NCI-H460 (cell line): ENCODE measurements around the gene ZNF506. TPM values are rescaled to one million over a fixed set of nuclear protein-coding genes. Genes with fewer than 3 reads are reported as not detected.
"Not testable (repeated sequence)": the region's sequence is repeated elsewhere in the genome, so short reads cannot be mapped to it uniquely, and the experiment has no call there.

Experiments
- DNase-seq: peaks from one replicate; pipeline ENCODE4 v3.0.0-alpha.2; 2016; ENCODE audit warnings: low read depth; ENCODE audit errors: extremely low read depth
- total RNA-seq: library from RNA; depleted of rRNA; stranded (reverse); fragments of >200 nt; shearing (Covaris generic); gene quantifications from 2 replicates; pipeline ENCODE4 v1.2.3, GENCODE V29; 2014

Gene ZNF506
- total RNA-seq, 1 experiment from 2014 or later = 2.3 TPM

DNA sequence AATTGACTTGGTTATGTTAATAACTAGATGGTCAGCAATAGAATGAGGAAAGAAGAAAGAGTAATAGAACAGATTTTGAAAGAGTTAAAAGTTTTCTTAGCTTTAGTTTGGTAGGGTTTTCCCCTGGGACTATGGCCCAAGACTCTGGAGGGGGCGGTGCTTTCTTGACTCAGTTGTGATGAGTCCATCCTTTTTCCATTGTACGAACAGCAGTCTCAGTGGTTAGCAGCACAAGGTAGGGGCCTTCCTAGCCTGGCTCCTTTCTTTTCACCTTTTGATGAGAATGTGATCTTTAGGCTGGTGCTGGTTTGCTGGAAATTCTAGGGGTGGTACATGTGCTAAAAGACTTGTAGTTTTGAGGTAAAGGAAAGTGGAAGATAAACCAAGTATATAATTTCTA lies 38.8 kb downstream of the ZNF506 start:
- no peak for DNase-seq

GRCh38 chr19:19781791-19782190 lies 39.8 kb downstream of the ZNF506 start:
- DNase-seq = not testable (repeated sequence)

DNA sequence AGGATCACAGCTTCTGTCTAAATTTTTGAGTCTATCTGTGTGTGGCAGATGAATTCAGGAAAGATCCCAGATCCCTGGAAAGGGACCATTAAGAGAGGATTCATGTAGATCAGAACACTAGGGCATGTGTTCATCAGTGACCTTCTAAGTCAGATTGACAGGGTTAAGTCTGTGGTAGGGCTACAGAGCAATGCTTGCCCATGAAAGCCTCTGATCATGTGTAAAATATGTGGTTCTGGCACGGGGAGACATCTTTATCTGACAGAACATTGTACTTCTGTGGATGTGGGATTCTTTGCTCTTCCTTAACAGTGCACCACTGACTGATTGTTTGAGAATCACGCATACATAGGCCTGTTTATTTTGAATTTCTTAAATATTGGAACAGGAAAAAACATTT lies 42.9 kb downstream of the ZNF506 start:
- no peak for DNase-seq

- no peak for DNase-seq
Observed at GRCh38 chr19:19777692-19778091, 43.9 kb downstream of the ZNF506 start.

DNA sequence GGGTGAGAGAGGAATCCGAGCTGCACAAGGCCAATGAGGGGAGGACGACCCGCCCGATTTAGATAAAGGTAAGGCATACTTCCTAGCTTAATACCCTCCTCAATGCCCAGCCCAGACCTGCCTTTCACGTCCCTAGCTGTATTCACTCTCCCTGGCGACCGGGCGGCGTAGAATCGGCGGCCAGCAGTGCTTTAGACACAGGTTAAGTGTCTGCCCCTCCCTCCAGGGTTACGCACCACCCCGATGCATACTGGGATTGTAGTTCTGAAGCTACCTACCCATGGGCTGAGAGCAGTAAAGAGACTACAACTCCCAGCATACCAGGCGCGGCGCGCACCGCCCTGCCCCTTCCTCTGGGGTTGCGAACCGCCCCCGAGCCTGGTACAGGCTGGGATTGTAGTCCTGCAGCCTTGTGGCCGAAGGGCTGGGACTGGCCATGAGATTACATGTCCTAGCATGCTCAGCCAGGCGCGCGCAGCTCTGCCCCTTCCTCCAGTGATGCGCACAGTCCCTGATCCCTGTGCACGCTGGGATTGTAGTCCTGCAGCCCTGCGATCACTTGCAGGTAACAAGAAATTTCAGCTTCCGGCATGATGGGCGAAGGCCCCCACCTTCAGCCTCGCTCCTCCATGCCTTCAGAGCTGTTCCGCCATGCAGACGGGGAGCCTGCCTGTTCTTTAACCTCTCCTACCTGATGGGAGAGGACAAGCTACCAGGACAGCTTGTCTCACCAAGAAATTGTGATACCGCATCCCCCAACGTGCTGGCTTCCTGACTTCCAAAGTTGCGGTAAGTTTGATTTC lies 45.1 kb downstream of the ZNF506 start:
- peak; percentile 93 for DNase-seq

DNA sequence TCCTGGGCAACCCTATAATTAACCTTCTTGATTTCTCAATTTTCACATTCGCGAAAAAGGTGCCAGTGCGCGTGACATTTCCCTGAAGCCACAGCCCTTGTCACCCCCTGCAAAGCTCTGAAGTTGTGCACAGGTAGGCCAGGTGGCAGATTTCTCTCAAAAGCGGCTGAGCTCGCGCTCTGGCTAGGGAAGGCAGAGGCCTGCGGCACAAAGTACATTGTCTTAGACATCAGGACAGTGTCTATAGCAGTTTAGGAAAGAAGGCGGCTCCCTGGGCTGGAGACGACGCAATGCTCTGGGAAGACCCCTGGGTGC lies 45.7 kb downstream of the ZNF506 start:
- DNase-seq = no peak

GRCh38 chr19:19774354-19775033 lies 47.1 kb downstream of the ZNF506 start:
- DNase-seq = no peak

DNA sequence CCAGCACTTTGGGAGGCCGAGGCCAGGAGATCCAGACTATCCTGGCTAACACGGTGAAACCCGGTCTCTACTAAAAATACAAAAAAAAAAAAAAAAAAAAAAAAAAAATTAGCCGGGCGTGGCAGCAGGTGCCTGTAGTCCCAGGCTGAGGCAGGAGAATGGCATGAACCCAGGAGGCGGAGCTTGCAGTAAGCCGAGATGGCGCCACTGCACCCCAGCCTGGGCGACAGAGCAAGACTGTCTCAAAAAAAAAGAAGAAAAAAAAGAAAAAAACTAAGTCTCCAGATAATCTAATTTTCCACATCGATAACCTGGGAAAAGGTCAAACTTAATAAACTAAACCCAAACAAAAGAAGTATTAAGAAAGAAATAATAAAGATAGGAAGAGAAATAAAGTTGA lies 49.6 kb downstream of the ZNF506 start:
- DNase-seq = not testable (repeated sequence)

GRCh38 chr19:19769971-19770370 lies 51.6 kb downstream of the ZNF506 start:
- DNase-seq = not testable (repeated sequence)

GRCh38 chr19:19758164-19758563 lies 63.4 kb downstream of the ZNF506 start:
- DNase-seq = no peak

DNA sequence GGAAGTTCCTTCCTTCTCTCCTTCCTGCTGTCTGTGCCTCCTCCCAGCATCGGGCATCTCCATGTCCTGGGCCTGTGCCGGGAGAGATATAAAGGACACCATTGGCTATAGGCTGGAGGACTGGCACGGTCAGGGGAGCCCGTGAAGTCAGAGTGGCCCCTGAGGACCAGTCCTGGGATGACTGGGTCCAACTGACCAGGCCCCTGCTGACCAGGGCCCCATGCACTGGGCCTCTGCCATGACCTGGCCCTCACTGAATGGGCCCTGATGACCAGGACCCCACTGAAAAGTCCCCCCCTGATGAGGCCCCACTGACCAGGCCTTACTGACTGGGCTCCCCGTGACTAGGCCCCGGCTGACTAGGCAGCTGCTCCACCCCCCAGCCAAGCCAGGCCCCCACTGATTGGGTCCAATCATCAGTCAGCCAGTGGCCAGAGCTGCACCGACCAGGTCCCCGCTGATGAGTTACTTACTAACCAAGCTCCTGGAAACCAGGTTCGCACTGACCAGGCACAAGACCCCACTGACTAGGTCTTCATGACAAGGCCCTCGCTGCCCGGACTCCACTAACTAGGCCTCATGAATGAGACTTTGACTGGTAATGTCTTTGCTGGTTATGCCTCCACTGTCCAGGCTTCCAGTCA lies 68.7 kb downstream of the ZNF506 start:
- no peak for DNase-seq

- no peak for DNase-seq
Observed at GRCh38 chr19:19751846-19752245, 69.7 kb downstream of the ZNF506 start.

DNA sequence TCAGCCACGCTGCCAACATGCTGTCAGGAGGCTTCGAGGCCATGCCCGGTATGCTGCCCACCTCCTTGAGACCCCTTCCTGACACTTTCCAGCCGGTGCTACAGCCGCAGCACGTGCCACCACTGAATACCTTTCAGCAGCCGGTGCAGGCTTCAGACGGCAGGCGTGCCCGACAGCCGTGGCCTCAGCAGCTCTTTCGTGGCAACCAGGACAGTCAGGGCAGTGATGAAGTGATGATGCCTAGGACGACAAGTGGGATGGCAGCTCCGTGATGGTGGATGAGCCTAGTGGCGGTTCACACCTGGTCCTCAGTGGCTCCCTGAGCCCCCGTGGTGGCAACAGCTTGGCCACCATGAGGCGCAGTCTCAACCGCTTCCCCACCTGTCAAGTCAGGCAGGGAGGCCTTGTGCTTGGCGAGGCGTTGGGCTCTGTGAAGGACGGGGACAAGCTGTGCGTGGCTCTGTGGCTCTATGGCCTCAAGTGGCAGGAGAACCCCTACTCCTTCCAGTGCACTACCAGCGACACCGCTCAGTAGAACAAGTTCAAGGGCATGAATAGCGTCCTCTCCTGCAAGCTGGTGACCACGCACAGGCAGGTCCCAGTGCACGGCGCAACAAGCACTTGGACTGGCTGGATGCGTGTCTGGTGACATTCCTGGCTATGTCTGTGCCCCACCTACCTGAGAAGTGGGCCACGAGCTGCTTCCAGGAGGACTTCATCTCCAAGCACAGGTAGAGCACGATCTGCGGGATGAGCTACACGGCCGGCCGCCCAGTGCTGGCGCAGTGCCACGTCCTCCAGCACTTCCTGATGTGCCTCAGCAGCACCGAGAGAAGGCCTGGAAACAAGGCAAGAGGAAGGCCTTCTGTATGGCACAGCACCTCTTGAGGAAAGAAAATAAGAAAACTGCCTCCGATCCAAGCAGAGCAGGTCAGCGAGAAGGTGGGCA lies 70.4 kb downstream of the ZNF506 start:
- DNase-seq = no peak

DNA sequence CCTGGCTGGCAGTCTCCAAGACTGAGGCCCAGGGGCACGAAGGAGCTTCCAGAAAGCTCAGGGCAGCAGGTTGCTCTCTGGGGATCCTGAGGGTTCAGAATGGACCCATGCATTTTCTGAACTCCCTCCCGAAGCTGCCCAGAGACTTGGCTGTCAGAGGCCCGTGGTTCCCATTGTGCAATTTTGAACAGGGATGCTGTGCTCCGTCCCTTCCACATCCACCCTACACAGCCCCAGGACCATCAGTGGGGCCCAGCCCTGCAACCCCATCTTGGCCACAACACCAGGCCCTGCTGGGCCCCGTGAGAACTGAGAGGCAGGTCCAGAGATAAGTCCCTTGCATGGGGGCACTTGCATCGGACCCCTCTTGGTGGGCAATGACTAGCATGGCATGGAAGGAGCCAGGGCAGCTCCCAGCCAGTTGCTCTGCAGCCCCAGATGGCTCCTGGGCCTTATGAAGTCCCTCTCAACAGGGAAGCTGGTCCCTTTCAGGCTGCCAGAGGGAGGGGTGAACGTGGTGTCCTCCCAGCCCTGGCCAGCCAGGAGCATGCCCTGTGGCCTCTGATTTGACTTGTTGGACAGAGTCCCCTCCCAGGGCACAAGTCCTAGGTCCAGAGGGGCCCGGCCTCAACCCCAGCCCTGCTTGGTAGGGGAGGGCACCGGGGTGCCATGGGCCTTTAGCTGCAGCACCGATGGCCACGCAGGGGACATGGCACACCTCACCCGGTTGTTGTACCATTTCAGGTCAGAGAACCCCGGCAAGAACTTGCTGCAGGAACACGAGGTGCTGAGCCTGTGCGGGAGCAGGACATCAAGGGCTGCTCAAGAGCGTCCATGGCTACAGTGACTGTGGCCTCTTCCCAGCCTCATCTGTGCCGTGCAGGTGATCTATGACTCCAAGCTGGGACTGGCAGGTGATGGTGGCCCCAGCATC lies 71.4 kb downstream of the ZNF506 start:
- no peak for DNase-seq

- DNase-seq = no peak
Observed at GRCh38 chr19:19749117-19749907, 72.2 kb downstream of the ZNF506 start.

GRCh38 chr19:19748249-19748938 lies 73.2 kb downstream of the ZNF506 start:
- DNase-seq = no peak

GRCh38 chr19:19747357-19748220 lies 74.0 kb downstream of the ZNF506 start:
- DNase-seq = no peak
